Upper lobe of left lung (tissue), 6 donors: Measurements from ENCODE around the gene METTL25B. TPM values are rescaled to one million over a fixed set of nuclear protein-coding genes. Genes with fewer than 3 reads are reported as not detected.
A peak's percentile ranks its signal among the peaks of the same experiment; 100 is the strongest.

ENCODE experiments used
- ATAC-seq, 2 donors: fragments of 200-7000 bp; cut with Tn5 transposase; one replicate each; pipeline ENCODE4 v1.9.1; 2022; ENCODE audit warnings: mild to moderate bottlenecking in 2 of 2, moderate library complexity in 2 of 2; ENCODE audit not compliant: low FRiP score in 2 of 2
- DNase-seq, 2 donors: peaks; one replicate each; pipeline ENCODE4 v3.0.0-alpha.2; 2019 to 2020
- H3K27ac ChIP-seq, 4 donors: fragments of 200-600 bp; sonication (generic); one replicate each; pipeline ENCODE4 v1.5.1; 2016 to 2019
- H3K27me3 ChIP-seq, 4 donors: fragments of 200-600 bp; sonication (generic); one replicate each; pipeline ENCODE4 v1.5.1; 2017 to 2019
- H3K36me3 ChIP-seq, 4 donors: fragments of 200-600 bp; sonication (generic); one replicate each; pipeline ENCODE4 v1.5.1; 2016 to 2019
- H3K4me1 ChIP-seq, 4 donors: fragments of 200-600 bp; sonication (generic); one replicate each; pipeline ENCODE4 v1.5.1; 2018 to 2019
- H3K4me3 ChIP-seq, 4 donors: fragments of 200-600 bp; sonication (generic); one replicate each; pipeline ENCODE4 v1.5.1; 2017 to 2019; ENCODE audit warnings: mild to moderate bottlenecking in 2 of 4, moderate library complexity in 1 of 4
- H3K9me3 ChIP-seq, 4 donors: fragments of 200-600 bp; sonication (generic); one replicate each; pipeline ENCODE4 v1.5.1; 2018 to 2019
- CTCF ChIP-seq, 6 experiments: fragments of 450-650 bp in 4 of 6; fragments of 200-600 bp in 2 of 6; sonication (generic) in 2 of 6; IDR thresholded peaks; one replicate each; pipeline ENCODE4 v1.5.1; 2016 to 2019; ENCODE audit warnings: antibody characterized with exemption in 6 of 6
- EP300 ChIP-seq, 4 donors: sonication (generic); formaldehyde crosslinking; IDR thresholded peaks; one replicate each; pipeline ENCODE4 v1.5.1; 2017; ENCODE audit warnings: antibody characterized with exemption in 4 of 4, control low read depth in 2 of 4
- POLR2A ChIP-seq, 4 donors: fragments of 450-650 bp; IDR thresholded peaks; one replicate each; pipeline ENCODE4 v1.5.1; 2016 to 2017; ENCODE audit warnings: antibody characterized with exemption in 4 of 4, mild to moderate bottlenecking in 2 of 4
- POLR2AphosphoS5 ChIP-seq, 2 donors: sonication (generic); formaldehyde crosslinking; IDR thresholded peaks; one replicate each; pipeline ENCODE4 v1.5.1; 2017; ENCODE audit warnings: antibody characterized with exemption in 2 of 2
- WGBS, 2 donors: methylation state at CpG; one replicate each; pipeline ENCODE4 v1.1.5; 2017 to 2018; 5-methylcytosine and 5-hydroxymethylcytosine counted together
- total RNA-seq, 6 donors: library from RNA; depleted of rRNA in 4 of 6; stranded (reverse); fragments of >200 nt in 4 of 6; gene quantifications; one replicate each; pipeline versions ENCODE4 v1.1.0 to v1.2.1, GENCODE V29; 2016 to 2021
- donor health status: DM: no; HTN: no; CAD: no; lungs with moderate emphysema.
- donor health status: DM: no; HTN: yes; CAD: no; lungs with severe emphysema.

METTL25B gene
- total RNA-seq, 6 donors from 2014 or later = 23.4 to 131 (median 39.9) TPM

GRCh38 chr1:156751451-156751756 is 23.1 kb downstream of the METTL25B start, which contains the start of gene HDGF:
Gene HDGF, minus strand, starts transcription at chr1:156751675. Its CDS starts 246 bp downstream, at chr1:156751429.
- no peak for ATAC-seq
- WGBS, 2 donors = 3% methylated on average over 8 of the region's 48 CpGs; no CpG with 5 or more reads in 1 of the 2 donors

GRCh38 chr1:156751757-156752481 is 23.6 kb downstream of the METTL25B start:
- peaks cover 36 to 55% (median 44%) of the 10 kb centered on the region in 4 donors for H3K4me1 ChIP-seq
- H3K36me3 ChIP-seq = no peaks in the 10 kb centered on the region
- TF ChIP-seq POLR2A (IDR thresholded peaks at IDR 0.05) = peak in 2 of 4 donors; percentile 50 to 74
- TF ChIP-seq CTCF (IDR thresholded peaks at IDR 0.05) = peak in 4 of 6 experiments; percentile 18 to 41 (median 23)
- TF ChIP-seq EP300 (IDR thresholded peaks at IDR 0.05) = peak in 1 of 4 donors; percentile 73
- TF ChIP-seq POLR2AphosphoS5 (IDR thresholded peaks at IDR 0.05) = peak; percentile 94 to 95
- WGBS, 2 donors = 0 to 1% methylated on average over 6 to 27 of the region's 68 CpGs
- peak overlapping the region; percentile 96 to 99 (median 98) for H3K27ac ChIP-seq
- H3K9me3 ChIP-seq = no peaks in the 10 kb centered on the region
- H3K4me3 ChIP-seq = peak overlapping the region; percentile 46 to 93 (median 87)
- no peaks in the 10 kb centered on the region for H3K27me3 ChIP-seq
- DNase-seq = peak; percentile 99
- peak; percentile 92 to 94 for ATAC-seq

More at GRCh38 chr1:156751451-156751756, 23.1 kb downstream of the METTL25B start, which contains the start of gene HDGF:
- Histone ChIP-seq H3K27ac (peak within 1 kb of the TSS; percentile 96 to 99 (median 98)), H3K27me3 (no peaks in the 10 kb centered on the region), H3K4me3 (peak within 1 kb of the TSS; percentile 46 to 93 (median 87)), H3K4me1 (peaks cover 40 to 60% (median 48%) of the 10 kb centered on the region in 4 donors), H3K36me3 (no peaks in the 10 kb centered on the region), H3K9me3 (no peaks in the 10 kb centered on the region)
- DNase-seq = no peak
- TF ChIP-seq CTCF (IDR thresholded peaks at IDR 0.05) (peak in 1 of 6 experiments; percentile 0), POLR2A (IDR thresholded peaks at IDR 0.05) (no peak), POLR2AphosphoS5 (IDR thresholded peaks at IDR 0.05) (no peak)

DNA sequence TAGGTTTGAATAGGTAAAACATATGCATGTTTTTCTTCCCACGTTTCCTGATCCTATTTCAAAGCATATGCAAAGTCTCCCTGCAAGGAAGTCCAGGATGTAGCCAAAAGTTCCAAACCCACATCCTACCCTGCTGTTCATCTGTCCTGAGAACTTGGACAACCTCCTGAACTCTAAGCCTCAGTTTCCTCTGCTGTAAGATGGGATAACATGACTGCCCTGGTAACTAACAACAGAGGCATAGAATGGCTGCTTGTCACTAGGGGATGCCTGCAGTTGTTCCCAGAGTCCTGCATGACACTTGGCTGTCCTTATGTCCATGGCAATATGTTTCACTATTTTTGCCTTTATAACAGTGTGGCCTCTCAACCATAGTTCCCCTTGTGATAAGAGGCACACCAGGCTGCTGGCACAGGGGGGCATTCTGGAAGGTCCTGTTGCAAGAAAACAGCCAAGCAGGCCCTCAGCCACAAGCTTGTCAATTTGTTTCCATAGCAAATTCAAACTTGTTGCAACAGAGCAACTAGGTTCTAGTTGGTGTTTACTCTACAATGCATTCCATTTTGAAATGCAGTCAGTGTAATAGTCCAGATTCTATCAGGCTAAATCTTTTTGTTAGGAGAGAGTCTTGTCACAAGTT is 24.7 kb downstream of the METTL25B start:
- ATAC-seq = no peak
- DNase-seq = no peak
- Histone ChIP-seq H3K9me3 (no peaks in the 10 kb centered on the region), H3K36me3 (no peaks in the 10 kb centered on the region), H3K27me3 (no peaks in the 10 kb centered on the region), H3K4me3 (peak overlapping the region; percentile 46 to 93 (median 87)), H3K4me1 (peaks cover 29 to 45% (median 36%) of the 10 kb centered on the region in 4 donors), H3K27ac (peak overlapping the region in 3 of 4 donors; percentile 96 to 99 (median 98))
- TF ChIP-seq POLR2A (IDR thresholded peaks at IDR 0.05) (no peak), EP300 (IDR thresholded peaks at IDR 0.05) (no peak), POLR2AphosphoS5 (IDR thresholded peaks at IDR 0.05) (no peak), CTCF (IDR thresholded peaks at IDR 0.05) (no peak)
- WGBS, 2 donors = 21 to 27% methylated on average over 1 of the region's 1 CpG

DNA sequence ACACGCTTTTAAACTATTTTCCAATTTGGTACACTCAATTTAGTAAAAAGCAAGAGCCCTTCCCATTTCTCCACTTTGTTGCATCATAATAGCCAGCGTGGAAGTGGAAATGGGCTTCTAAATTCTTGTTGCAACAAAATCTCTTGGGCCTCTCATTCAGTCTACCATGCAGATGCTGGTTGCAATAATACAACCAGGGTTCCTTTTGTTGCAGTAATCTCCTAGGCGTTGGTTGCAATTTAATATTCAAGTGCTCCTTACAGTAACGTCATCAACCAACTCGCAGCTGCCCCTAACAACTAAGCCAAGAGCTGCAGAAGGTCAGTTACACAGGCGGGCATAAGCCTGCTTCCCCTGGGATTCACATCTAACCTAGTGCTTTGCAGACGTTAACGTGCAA is 25.9 kb downstream of the METTL25B start:
- DNase-seq = no peak
- no peaks in the 10 kb centered on the region for H3K9me3 ChIP-seq
- TF ChIP-seq POLR2AphosphoS5 (IDR thresholded peaks at IDR 0.05) = no peak
- no peak for TF ChIP-seq EP300 (IDR thresholded peaks at IDR 0.05)
- no peak for TF ChIP-seq POLR2A (IDR thresholded peaks at IDR 0.05)
- TF ChIP-seq CTCF (IDR thresholded peaks at IDR 0.05) = no peak
- H3K4me1 ChIP-seq = peaks cover 19 to 32% (median 23%) of the 10 kb centered on the region in 4 donors
- H3K27me3 ChIP-seq = no peaks in the 10 kb centered on the region
- H3K4me3 ChIP-seq = no peak overlapping the region
- ATAC-seq = no peak
- 75 to 81% methylated on average over 8 of the region's 8 CpGs for WGBS, 2 donors
- H3K27ac ChIP-seq = no peak overlapping the region
- no peaks in the 10 kb centered on the region for H3K36me3 ChIP-seq
